GM19025 (cell line): ENCODE data around the gene SPDYE4.

Experiments used
- ATAC-seq: cut with Tn5 transposase; IDR thresholded peaks from one replicate; pipeline ENCODE4 v1.9.1; 2021; ENCODE audit warnings: mild to moderate bottlenecking, low read depth, moderate library complexity; ENCODE audit not compliant: unreplicated experiment

SPDYE4 gene

DNA sequence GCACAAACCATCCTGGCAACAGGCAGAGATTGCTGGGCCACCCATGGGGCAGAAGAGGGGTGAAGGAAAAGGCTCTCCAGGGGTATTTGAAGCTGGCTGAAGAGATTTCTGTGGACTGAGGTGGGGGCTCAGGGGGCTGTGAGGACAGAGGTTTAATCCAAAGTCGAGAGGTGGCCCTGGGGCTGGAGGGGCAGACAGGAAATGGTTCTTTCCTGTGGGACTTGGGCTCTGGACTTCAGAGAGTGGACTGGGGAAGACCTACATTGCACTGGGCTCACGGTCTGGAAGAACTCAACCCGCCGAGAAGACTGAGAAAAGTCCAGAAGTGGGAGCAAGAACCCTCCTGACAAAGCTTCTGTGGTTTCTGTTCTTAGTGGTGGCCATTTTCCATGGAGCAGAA, 16.6 kb downstream of the SPDYE4 start:
- no peak for ATAC-seq

DNA sequence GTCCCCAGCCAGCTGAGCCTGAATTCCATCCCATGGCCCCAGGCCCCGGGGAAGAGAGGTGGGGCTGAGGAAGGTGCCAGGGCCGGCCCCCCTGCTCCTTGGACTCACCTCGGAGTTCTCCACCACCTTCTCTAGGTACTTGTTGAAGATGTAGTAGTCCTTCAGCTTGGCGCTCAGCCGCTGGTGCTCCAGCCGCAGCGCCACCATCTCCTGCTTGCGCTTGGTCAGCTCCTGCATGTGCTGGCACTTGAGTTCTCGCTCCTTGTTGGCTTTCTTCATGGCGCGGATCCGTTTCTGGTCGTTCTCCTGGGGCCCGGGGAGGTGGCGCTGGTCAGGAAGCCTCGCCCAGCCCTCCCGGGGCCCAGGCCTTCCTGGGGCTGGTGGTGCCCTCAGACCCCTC, 17.0 kb downstream of the SPDYE4 start:
- ATAC-seq = no peak

DNA sequence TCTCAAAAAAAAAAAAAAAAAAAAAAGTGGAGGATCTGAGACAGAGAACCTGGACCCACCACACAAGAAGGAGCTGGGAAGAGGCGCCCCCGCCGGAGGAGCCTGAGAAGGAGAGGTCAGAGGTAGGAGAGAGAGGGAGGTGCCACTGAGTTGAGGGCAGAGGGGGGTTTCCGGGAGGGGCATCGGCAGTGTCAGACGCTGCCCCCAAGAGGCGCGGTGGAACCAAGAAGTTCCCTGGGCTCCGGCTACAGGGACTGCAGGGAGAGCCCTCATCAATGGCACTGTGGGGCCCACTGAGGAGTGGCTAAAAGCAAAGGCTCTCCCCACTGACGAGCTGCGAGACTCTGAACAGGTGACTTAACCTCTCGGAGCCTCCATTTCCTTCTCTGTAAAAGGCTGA, 17.9 kb downstream of the SPDYE4 start:
- no peak for ATAC-seq

DNA sequence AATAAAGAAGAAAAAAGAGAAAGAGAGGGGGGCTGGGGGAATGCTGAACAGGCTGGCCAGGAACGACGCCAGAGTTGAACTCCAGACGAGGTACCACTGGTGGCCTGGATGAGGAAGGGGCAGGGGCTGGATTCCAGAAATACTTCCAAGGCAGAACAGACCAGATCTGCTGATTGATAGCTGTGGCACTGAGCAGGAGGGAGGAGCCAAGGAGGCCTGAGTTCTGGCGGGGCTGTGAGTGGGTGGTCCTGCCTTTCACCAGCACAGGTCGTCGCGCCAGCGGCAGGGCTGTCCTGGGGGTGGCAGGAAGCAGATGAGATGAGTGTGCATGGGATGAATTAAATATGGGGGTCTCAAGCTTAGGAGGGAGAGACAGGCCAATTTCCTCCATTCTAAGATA, 19.2 kb downstream of the SPDYE4 start:
- no peak for ATAC-seq

GRCh38 chr17:8736796-8737195, 21.6 kb downstream of the SPDYE4 start:
- no peak for ATAC-seq

GRCh38 chr17:8736362-8736761, 22.0 kb downstream of the SPDYE4 start:
- ATAC-seq = no peak

GRCh38 chr17:8735336-8735939, 22.9 kb downstream of the SPDYE4 start:
- no peak for ATAC-seq

DNA sequence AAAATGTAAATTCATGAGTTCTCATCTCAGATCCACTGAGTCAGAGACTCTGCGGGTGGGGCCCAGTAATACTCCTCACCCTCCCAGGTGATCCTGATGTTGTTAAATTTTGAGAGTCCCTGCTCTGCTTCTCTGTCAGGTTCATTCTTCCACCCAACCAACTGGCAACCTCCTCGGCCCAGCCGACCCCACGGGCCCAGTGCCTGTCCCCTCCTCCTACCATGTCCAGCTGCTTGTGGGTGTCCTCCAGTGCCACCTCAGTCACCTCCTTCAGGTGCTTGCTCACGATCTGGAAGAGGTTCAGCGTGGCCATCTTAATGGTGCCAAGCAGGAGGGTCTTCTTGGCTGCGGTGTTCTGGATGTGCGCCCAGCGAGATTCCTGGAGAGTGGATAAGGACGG, 23.5 kb downstream of the SPDYE4 start:
- no peak for ATAC-seq

DNA sequence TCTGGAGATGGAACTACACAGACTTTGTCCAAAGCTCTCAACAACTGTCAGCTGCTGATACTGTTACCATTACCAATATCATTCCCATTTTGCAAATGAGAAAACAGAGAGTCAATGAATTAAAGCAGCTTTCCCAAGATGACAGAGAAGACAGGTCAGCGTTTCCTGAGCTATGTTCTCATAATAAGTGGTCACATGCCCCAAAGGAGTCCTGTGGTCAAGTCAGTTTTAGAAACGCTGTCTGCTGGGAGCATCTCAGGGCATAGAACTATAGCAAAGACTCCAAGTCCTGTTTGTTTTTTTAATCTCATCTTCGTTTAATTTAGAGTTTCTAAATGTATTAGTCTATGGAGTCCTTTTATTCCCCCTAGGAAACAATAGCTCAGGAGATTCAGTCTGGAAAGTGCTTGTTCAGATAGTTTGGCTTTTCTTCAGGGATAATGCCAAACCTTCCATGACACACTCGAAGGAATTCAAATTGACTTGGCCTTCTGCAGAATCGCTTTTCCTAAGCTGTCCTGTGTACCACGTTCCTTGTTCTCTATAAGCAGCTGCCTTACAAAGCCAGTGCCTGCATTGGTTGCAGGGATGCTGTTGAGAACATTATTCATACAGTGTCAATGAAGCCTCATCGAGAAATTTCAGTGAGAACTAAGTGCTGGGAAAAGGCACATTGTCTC, 25.8 kb downstream of the SPDYE4 start:
- no peak for ATAC-seq

- ATAC-seq = no peak
Measured at GRCh38 chr17:8729860-8730259, 28.5 kb downstream of the SPDYE4 start.

DNA sequence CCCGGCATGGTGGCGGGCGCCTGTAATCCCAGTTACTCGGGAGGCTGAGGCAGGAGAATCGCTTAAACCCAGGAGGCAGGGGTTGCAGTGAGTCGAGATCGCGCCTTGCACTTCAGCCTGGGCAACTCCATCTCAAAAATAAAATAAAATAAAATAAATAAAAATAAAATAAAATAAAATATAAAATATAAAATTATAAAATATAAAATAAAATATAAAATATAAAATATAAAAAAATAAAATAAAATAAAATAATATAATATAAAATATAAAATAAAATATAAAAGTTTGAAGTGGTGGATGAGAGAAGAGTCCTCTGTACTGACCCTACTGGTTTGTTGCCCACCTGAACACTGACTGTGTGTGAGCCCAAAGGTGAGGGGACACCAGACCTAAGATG, 28.9 kb downstream of the SPDYE4 start:
- no peak for ATAC-seq

GRCh38 chr17:8728971-8729370, 29.4 kb downstream of the SPDYE4 start:
- no peak for ATAC-seq

DNA sequence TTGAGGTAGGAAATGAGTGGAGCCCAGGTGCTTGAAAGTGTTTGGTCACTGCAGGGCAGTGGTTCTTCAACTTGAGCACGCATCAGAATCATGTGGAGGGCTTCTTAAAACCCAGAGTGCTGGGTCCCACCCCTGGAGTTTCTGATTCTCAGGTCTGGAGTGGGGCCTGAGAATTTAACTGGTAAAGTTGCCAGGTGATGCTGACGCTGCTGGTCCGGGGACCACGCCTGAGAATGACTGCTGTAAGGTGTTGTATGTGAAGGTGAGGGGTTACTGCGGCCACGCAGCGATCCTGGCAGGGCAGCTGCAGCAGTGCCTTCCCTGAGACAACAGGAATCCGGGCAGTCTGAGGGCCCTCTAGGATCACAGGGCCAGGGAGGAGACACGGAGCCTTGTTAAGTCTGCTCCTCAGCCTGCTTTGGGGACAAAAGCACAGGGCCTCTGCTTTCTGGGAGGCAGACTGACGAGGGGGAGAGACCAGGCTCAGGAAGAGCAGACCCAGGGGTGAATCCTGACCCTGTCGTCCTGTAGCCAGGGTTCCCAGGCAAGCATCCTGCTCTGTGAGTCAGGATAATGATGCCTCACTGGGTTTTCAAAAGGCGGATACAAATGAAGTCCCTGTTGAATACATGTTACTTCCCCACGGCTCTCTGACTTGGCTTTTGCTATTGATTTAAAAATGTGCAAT, 30.0 kb downstream of the SPDYE4 start:
- ATAC-seq = no peak

GRCh38 chr17:8726941-8727555, 31.3 kb downstream of the SPDYE4 start:
- no peak for ATAC-seq

DNA sequence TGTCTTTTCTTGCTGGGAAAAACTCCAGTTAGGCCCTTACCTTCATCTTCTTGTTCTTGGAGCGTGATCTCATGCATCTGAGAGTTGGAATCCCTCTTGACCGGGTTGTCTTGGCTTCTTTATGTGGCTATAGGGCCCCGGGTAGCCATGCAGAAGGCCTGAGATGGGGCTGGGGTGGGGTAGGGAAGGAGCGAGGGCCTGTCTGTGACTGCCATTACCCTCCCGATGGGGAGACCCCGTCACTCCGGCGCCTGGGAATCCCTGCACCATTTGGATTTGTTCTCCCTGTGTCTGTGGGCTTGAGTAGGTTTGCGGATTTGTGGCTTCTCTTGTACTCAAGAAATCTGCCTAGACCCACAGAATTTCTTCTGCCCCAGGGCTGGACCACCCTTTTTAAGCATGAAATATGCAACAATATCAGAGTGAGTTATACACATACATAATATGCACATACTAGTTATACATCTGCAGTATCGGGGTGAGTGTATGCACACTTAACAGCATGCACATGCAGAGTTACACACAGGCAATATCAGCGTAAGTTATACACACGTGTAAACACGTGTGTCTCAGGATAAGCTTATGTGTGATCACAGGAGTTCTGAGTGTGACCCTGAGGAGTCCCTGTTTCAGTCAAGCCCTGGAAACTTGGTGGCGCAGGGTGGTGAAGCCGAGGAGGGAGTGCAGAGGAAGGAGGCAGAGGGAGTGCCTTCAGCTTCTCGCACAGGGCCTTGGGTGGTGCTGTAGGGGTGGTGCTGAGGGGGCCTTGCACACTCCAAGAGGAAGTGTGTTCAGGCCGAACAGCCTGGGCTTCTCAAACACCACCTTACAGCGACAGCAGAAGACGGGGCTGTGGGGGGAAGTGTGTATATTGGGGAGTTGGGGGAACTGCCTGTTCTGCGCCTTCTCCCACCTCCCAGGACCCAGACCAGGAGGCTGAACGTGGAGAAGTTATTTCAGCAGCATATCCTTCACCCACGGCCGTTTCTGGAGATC, 32.2 kb downstream of the SPDYE4 start:
- no peak for ATAC-seq

DNA sequence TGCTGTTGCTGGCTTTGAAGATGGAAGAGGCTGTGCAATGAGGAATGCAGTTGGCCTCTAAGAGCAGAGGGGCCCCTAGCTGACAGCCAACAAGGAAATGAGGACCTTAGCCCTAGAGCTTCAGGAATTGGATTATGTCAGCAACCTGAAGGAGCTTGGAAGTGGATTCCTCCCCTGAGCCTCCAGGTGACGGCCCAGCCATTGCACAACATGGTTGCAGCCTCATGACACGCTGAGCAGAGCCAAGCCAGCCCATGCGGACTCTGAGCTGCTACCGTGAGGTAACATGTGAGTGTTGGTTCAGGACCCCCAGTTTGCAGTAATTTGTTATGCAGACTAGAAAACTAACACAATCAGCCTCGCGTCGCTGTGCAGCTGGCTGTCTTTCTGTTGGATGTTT, 33.9 kb downstream of the SPDYE4 start:
- ATAC-seq = no peak

GRCh38 chr17:8720596-8720995, 37.8 kb downstream of the SPDYE4 start:
- ATAC-seq = no peak

- no peak for ATAC-seq
Measured at GRCh38 chr17:8719291-8720246, 38.8 kb downstream of the SPDYE4 start.

- ATAC-seq = no peak
Measured at GRCh38 chr17:8718001-8718563, 40.3 kb downstream of the SPDYE4 start.
